ENCODE results near the gene ACER3.

- TF ChIP-seq POLR2A (IDR thresholded peaks at IDR 0.05) (no peak), CTCF (IDR thresholded peaks at IDR 0.05) (no peak)
These were observed 40.5 kb upstream of the ACER3 start for GRCh38 chr11:76820184-76820566.

Measured in thyroid gland (tissue), 4 donors.